Loucy (cell line): ENCODE data around the gene DNAH17.

Source experiments
- H2AFZ ChIP-seq: fragments of 200-600 bp; sonication (generic); 2 replicates; pipeline ENCODE4 v1.6.0; 2016; ENCODE audit warnings: antibody characterized with exemption, mild to moderate bottlenecking, low read length, moderate library complexity
- H3F3A ChIP-seq: fragments of 200-600 bp; 2 replicates; pipeline ENCODE4 v1.6.0; 2016; ENCODE audit warnings: antibody characterized with exemption, low read depth, mild to moderate bottlenecking
- H3K27me3 ChIP-seq: fragments of 200-600 bp; sonication (generic); 2 replicates; pipeline ENCODE4 v1.6.1; 2014; ENCODE audit warnings: low read length, mild to moderate bottlenecking; ENCODE audit not compliant: insufficient read depth, poor library complexity, severe bottlenecking
- H3K36me3 ChIP-seq: fragments of 200-600 bp; sonication (generic); 2 replicates; pipeline ENCODE4 v1.6.1; 2016; ENCODE audit warnings: low read length; ENCODE audit not compliant: insufficient read depth
- H3K4me1 ChIP-seq: fragments of 200-600 bp; sonication (generic); 2 replicates; pipeline ENCODE4 v1.5.1; 2014; ENCODE audit warnings: low read length, mild to moderate bottlenecking; ENCODE audit not compliant: insufficient read depth, poor library complexity, severe bottlenecking
- H3K4me2 ChIP-seq: fragments of 200-600 bp; sonication (generic); 2 replicates; pipeline ENCODE4 v1.6.0; 2014; ENCODE audit warnings: antibody characterized with exemption, low read length, low read depth, mild to moderate bottlenecking; ENCODE audit not compliant: poor library complexity, severe bottlenecking
- H3K4me3 ChIP-seq: fragments of 200-600 bp; sonication (generic); 2 replicates; pipeline ENCODE4 v1.5.1; 2014; ENCODE audit warnings: low read length, mild to moderate bottlenecking, mixed read lengths; ENCODE audit not compliant: poor library complexity, severe bottlenecking
- H3K79me2 ChIP-seq: fragments of 200-600 bp; sonication (generic); 2 replicates; pipeline ENCODE4 v1.6.1; 2014; ENCODE audit warnings: low read length; ENCODE audit not compliant: insufficient read depth
- H3K9ac ChIP-seq: fragments of 200-600 bp; sonication (generic); 2 replicates; pipeline ENCODE4 v1.6.0; 2014; ENCODE audit warnings: mild to moderate bottlenecking, low read depth, low read length, moderate library complexity; ENCODE audit not compliant: poor library complexity, severe bottlenecking
- H3K9me2 ChIP-seq: fragments of 200-600 bp; sonication (generic); replicated peaks from 2 replicates; pipeline ENCODE4 v1.6.1; 2016; ENCODE audit warnings: low read depth, low read length, mixed read lengths
- H3K9me3 ChIP-seq: fragments of 200-600 bp; sonication (generic); 2 replicates; pipeline ENCODE4 v1.6.1; 2014; ENCODE audit warnings: mild to moderate bottlenecking, antibody characterized with exemption, low read length, low read depth; ENCODE audit not compliant: insufficient read depth
- H4K20me1 ChIP-seq: fragments of 200-600 bp; sonication (generic); 2 replicates; pipeline ENCODE4 v1.6.0; 2014; ENCODE audit warnings: antibody characterized with exemption, low read length, mild to moderate bottlenecking; ENCODE audit not compliant: insufficient read depth, poor library complexity, severe bottlenecking
- EZH2phosphoT487 ChIP-seq: fragments of 200-600 bp; IDR thresholded peaks from 2 replicates; pipeline ENCODE4 v1.6.1; 2018; ENCODE audit warnings: antibody characterized with exemption, mild to moderate bottlenecking, moderate library complexity, borderline replicate concordance
- TF ChIP-seq, protein P1 (sequence below): fragments of 200-600 bp; sonication (generic); conservative IDR thresholded peaks from 2 replicates; pipeline ENCODE4 v1.5.1; 2014; ENCODE audit warnings: mild to moderate bottlenecking, antibody characterized with exemption, low read length

Gene DNAH17

DNA sequence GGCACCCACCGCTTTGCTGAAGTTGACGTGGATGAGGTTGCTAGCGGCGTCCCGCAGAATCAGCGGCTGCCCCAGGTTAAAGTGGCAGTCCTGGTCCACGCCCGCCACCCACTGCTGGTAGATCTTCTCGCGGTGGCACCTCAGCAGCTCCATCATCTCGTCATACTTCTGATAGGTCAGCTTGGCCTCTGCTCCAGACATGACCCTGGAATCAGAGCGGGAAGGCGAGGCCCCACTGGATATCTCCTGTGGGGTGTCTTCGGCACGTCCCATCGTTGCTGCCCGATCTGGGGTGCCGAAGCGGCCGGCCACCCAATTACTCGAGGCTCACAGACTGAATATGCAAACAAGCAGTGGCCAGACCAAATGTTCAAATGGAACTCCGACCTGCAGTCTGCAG lies 16.5 kb downstream of the DNAH17 start:
- Histone ChIP-seq H3K4me1 (peaks cover 3% of the 10 kb centered on the region), H3K9me2 (no peaks in the 10 kb centered on the region), H4K20me1 (no peaks in the 10 kb centered on the region), H3K27me3 (no peaks in the 10 kb centered on the region), H3K4me3 (no peak overlapping the region), H3K9ac (no peak overlapping the region), H3F3A (no peaks in the 10 kb centered on the region), H3K9me3 (no peaks in the 10 kb centered on the region), H3K79me2 (no peaks in the 10 kb centered on the region), H3K36me3 (no peaks in the 10 kb centered on the region), H3K4me2 (no peak overlapping the region), H2AFZ (no peak overlapping the region)
- TF ChIP-seq, protein P1, sequence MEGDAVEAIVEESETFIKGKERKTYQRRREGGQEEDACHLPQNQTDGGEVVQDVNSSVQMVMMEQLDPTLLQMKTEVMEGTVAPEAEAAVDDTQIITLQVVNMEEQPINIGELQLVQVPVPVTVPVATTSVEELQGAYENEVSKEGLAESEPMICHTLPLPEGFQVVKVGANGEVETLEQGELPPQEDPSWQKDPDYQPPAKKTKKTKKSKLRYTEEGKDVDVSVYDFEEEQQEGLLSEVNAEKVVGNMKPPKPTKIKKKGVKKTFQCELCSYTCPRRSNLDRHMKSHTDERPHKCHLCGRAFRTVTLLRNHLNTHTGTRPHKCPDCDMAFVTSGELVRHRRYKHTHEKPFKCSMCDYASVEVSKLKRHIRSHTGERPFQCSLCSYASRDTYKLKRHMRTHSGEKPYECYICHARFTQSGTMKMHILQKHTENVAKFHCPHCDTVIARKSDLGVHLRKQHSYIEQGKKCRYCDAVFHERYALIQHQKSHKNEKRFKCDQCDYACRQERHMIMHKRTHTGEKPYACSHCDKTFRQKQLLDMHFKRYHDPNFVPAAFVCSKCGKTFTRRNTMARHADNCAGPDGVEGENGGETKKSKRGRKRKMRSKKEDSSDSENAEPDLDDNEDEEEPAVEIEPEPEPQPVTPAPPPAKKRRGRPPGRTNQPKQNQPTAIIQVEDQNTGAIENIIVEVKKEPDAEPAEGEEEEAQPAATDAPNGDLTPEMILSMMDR, result no peak
- TF ChIP-seq EZH2phosphoT487, result no peak

DNA sequence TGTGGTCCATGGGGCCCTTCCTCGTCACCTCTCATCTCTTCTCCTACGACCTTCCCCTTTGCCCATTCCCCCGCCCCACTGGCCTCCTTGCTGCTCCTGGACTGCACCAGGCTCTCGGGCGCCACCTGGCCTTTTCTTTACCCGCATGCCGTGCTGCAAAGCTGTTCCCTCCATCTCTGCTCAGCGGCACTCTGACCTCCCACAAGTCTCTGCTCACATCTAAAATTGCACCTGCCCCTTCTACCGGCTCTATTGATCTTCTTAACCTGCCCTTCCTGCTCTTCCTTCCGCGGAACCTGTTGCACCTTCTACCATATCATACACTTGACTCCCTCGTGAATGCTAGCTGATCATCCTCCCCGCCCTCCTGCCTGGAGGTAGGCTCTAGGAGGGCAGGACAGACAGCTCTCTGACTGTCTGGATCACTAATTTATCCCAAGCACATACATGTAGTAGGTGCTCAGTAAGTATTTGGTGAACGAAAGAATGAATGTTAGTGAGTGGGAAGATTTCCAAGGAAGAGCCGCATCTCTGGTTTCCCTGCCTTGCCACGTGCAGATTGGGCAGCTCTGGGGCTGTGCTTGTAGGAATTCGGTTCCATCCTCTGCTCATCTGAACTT lies 17.3 kb downstream of the DNAH17 start:
- H3K4me1 ChIP-seq, result peaks cover 3% of the 10 kb centered on the region
- H3K4me2 ChIP-seq, result no peak overlapping the region
- no peaks in the 10 kb centered on the region for H3F3A ChIP-seq
- TF ChIP-seq, protein P1, result no peak; the same call in 1 of the 2 replicates
- TF ChIP-seq EZH2phosphoT487, result no peak
- H3K79me2 ChIP-seq, result no peaks in the 10 kb centered on the region
- no peaks in the 10 kb centered on the region for H3K36me3 ChIP-seq
- H3K9me2 ChIP-seq, result no peaks in the 10 kb centered on the region
- no peak overlapping the region for H3K4me3 ChIP-seq
- H3K27me3 ChIP-seq, result no peaks in the 10 kb centered on the region
- H4K20me1 ChIP-seq, result no peaks in the 10 kb centered on the region
- no peak overlapping the region for H3K9ac ChIP-seq
- H3K9me3 ChIP-seq, result no peaks in the 10 kb centered on the region
- H2AFZ ChIP-seq, result no peak overlapping the region

DNA sequence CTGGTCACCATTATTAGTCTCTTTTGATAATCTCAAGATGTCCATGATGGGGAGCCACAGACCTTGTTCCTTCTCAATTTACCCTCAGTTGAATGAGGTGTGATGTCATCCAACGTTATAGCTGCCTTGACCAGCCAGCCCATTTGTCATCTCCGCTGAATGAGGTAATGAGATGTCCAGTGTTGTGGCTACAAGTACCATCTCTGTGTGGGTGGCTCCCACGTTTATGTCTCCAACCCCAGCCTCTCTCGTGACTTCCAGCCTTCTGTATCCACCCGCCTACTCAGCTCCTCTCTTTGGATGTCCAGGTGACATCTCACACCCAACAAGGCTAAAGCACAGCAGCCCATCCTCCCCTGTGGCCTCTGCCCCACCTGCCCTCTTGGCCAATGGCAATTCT lies 18.2 kb downstream of the DNAH17 start:
- no peaks in the 10 kb centered on the region for H3K27me3 ChIP-seq
- H3F3A ChIP-seq, result no peaks in the 10 kb centered on the region
- no peaks in the 10 kb centered on the region for H3K9me2 ChIP-seq
- H3K4me3 ChIP-seq, result no peak overlapping the region
- no peaks in the 10 kb centered on the region for H3K36me3 ChIP-seq
- H3K9me3 ChIP-seq, result no peaks in the 10 kb centered on the region
- H3K9ac ChIP-seq, result no peak overlapping the region
- H3K4me2 ChIP-seq, result no peak overlapping the region
- TF ChIP-seq, protein P1, result no peak
- no peak for TF ChIP-seq EZH2phosphoT487
- H2AFZ ChIP-seq, result no peak overlapping the region
- H3K79me2 ChIP-seq, result no peaks in the 10 kb centered on the region
- H3K4me1 ChIP-seq, result peaks cover 3% of the 10 kb centered on the region
- no peaks in the 10 kb centered on the region for H4K20me1 ChIP-seq
